K562 (cell line): ENCODE data around the gene SOX11. TPM values are rescaled to one million over a fixed set of nuclear protein-coding genes. Genes with fewer than 3 reads are reported as not detected.

ENCODE experiments used
- ATAC-seq: fragments of 200-7000 bp; cut with Tn5 transposase; 3 replicates; pipeline ENCODE4 v1.9.1; 2020; ENCODE audit warnings: moderate library complexity
- BruUV-seq: library from RNA; stranded (reverse); fragments of 400-500 nt; replicated peaks from 2 replicates; lab custom pipeline; 2021; lab: Mats Ljungman, UMichigan
- CTCF ChIA-PET: fragments of 300-600 bp; formaldehyde crosslinking; extraction: SDS; loops from one replicate; lab custom pipeline; 2021; ENCODE audit warnings: low intra/inter-chr PET ratio; lab: Yijun Ruan, JAX
- POLR2A ChIA-PET: fragments of 300-600, 350-650 bp; sonication (Branson Sonifier 250); formaldehyde crosslinking; extraction: SDS; loops from one replicate; lab custom pipeline; 2021; ENCODE audit warnings: antibody characterized with exemption, inconsistent platforms; lab: Yijun Ruan, JAX
- DNase-seq, 4 experiments: peaks; one replicate each; pipeline versions ENCODE4 v3.0.0 to v3.0.0-alpha.2; 2011 to 2018; ENCODE audit warnings: low spot score in 3 of 4, mixed read lengths in 3 of 4; ENCODE audit errors: extremely low read depth in 1 of 4
- FAIRE-seq: peaks from 2 replicates; lab custom pipeline; 2011; peaks lifted over from hg19 to GRCh38; lab: Jason Lieb, UNC
- H2AFZ ChIP-seq: 2 replicates; pipeline ENCODE4 v1.6.0; 2011; ENCODE audit warnings: low read depth, low read length, control low read depth, inconsistent platforms
- H3K27ac ChIP-seq: fragments of 200-600 bp; 3 replicates; pipeline ENCODE4 v1.8.0; 2011; ENCODE audit warnings: low read depth, mild to moderate bottlenecking, control low read depth, inconsistent platforms, low read length, moderate library complexity, mixed read lengths; ENCODE audit errors: extremely low read depth
- H3K27me3 ChIP-seq, 2 experiments: fragments of 300-600 bp in 1 of 2; 2 replicates in 1 of 2; 3 replicates in 1 of 2; pipeline versions ENCODE4 v1.6.0 to v1.8.0; 2011; ENCODE audit warnings: inconsistent platforms in 2 of 2, low read length in 2 of 2, mild to moderate bottlenecking in 1 of 2, mixed read lengths in 1 of 2, moderate library complexity in 1 of 2; ENCODE audit not compliant: control insufficient read depth in 2 of 2, insufficient read depth in 2 of 2
- H3K36me3 ChIP-seq: fragments of 300-600 bp; 3 replicates; pipeline ENCODE4 v1.8.0; 2011; ENCODE audit warnings: mild to moderate bottlenecking, low read length, inconsistent platforms; ENCODE audit not compliant: control insufficient read depth, insufficient read depth
- H3K4me1 ChIP-seq, 2 experiments: fragments of 200-600 bp in 1 of 2; replicated peaks in 1 of 2; 2 replicates in 1 of 2; 3 replicates in 1 of 2; pipeline versions ENCODE4 v1.5.1 to v1.8.0; 2011; ENCODE audit warnings: inconsistent platforms in 2 of 2, low read length in 2 of 2, mild to moderate bottlenecking in 1 of 2, mixed read lengths in 1 of 2, moderate library complexity in 1 of 2; ENCODE audit not compliant: control insufficient read depth in 2 of 2, insufficient read depth in 2 of 2
- H3K4me2 ChIP-seq: 2 replicates; pipeline ENCODE4 v1.6.1; 2011; ENCODE audit warnings: low read length, control low read depth, inconsistent platforms, mixed read lengths; ENCODE audit not compliant: insufficient read depth
- H3K4me3 ChIP-seq: fragments of 200-600 bp; sonication (generic), shearing (Covaris generic); 2 replicates; pipeline ENCODE4 v1.5.1; 2016; ENCODE audit warnings: control low read depth, inconsistent platforms
- H3K79me2 ChIP-seq: fragments of 200-600 bp; 3 replicates; pipeline ENCODE4 v1.8.0; 2011; ENCODE audit warnings: low read length, inconsistent platforms; ENCODE audit not compliant: control insufficient read depth, insufficient read depth
- H3K9ac ChIP-seq, 2 experiments: 2 replicates each; pipeline versions ENCODE4 v1.6.0 to v1.6.1; 2011; ENCODE audit warnings: low read depth in 2 of 2, low read length in 2 of 2, control low read depth in 1 of 2, inconsistent platforms in 1 of 2, mild to moderate bottlenecking in 1 of 2, mixed read lengths in 1 of 2; ENCODE audit not compliant: insufficient read depth in 1 of 2
- H3K9me1 ChIP-seq: one replicate; pipeline ENCODE4 v1.6.0; 2011; ENCODE audit warnings: inconsistent platforms, mild to moderate bottlenecking, low read length, moderate library complexity; ENCODE audit not compliant: control insufficient read depth, insufficient read depth
- H3K9me3 ChIP-seq: replicated peaks from 2 replicates; pipeline ENCODE4 v1.5.1; 2011; ENCODE audit warnings: low read depth, low read length, inconsistent platforms; ENCODE audit not compliant: control insufficient read depth, insufficient read depth
- H4K20me1 ChIP-seq: replicated peaks from 2 replicates; pipeline ENCODE4 v1.6.1; 2011; ENCODE audit warnings: low read length, inconsistent platforms, mixed read lengths; ENCODE audit not compliant: control insufficient read depth, insufficient read depth
- COPS2 ChIP-seq: fragments of 450-650 bp; conservative IDR thresholded peaks from 2 replicates; pipeline ENCODE4 v1.6.1; 2016; ENCODE audit warnings: mild to moderate bottlenecking, moderate library complexity
- GABPB1 ChIP-seq: sonication (generic); formaldehyde crosslinking; IDR thresholded peaks from 2 replicates; pipeline ENCODE4 v1.8.0; 2022; ENCODE audit warnings: mild to moderate bottlenecking, missing genetic modification reagents
- GMEB1 ChIP-seq: fragments of 250-450 bp; sonication (Bioruptor Pico); IDR thresholded peaks from 2 replicates; pipeline ENCODE4 v1.4.0; 2020; ENCODE audit warnings: mild to moderate bottlenecking
- NR0B1 ChIP-seq: fragments of 450-650 bp; IDR thresholded peaks from one replicate; pipeline ENCODE4 v1.6.1; 2018; ENCODE audit warnings: mild to moderate bottlenecking, moderate library complexity; ENCODE audit not compliant: partially characterized antibody
- PYGO2 ChIP-seq: fragments of 450-650 bp; IDR thresholded peaks from 2 replicates; pipeline ENCODE4 v1.6.1; 2016; ENCODE audit warnings: mild to moderate bottlenecking, missing genetic modification characterization, moderate library complexity, missing compliant biosample characterization
- RBM39 ChIP-seq: fragments of 200-400 bp; formaldehyde crosslinking; optimal IDR thresholded peaks from 2 replicates; pipeline ENCODE3; 2018; ENCODE audit warnings: low read depth, low read length
- TCFL5 ChIP-seq: fragments of 250-450 bp; sonication (Bioruptor Pico); conservative IDR thresholded peaks from 2 replicates; pipeline ENCODE4 v1.6.1; 2021; ENCODE audit warnings: mild to moderate bottlenecking, moderate library complexity, matching md5 sums
- XRCC5 ChIP-seq: fragments of 200-400 bp; formaldehyde crosslinking; IDR thresholded peaks from 2 replicates; pipeline ENCODE4 v1.6.1; 2017; ENCODE audit warnings: low read depth, mild to moderate bottlenecking, low read length
- WGBS: fragments of 100-300 bp; shearing (Covaris generic); methylation state at CpG from one replicate; pipeline ENCODE4 v1.1.6; 2016; ENCODE audit warnings: low coverage, mixed read lengths; ENCODE audit not compliant: insufficient coverage; ENCODE audit errors: missing lambda C conversion rate; 5-methylcytosine and 5-hydroxymethylcytosine counted together
- in situ Hi-C: fragments of 300-500 bp; cut with MboI; formaldehyde crosslinking; loops from 4 replicates; pipeline ENCODE4 v1.15.0; 2018; ENCODE audit warnings: inconsistent platforms, mixed read lengths
- intact Hi-C: fragments of 100-400 bp; cut with micrococcal nuclease; formaldehyde crosslinking; loops from 2 replicates; pipeline ENCODE4 v1.14.2; 2022
- polyA plus RNA-seq, 8 experiments: library from polyadenylated mRNA; depleted of rRNA in 4 of 8; stranded (reverse) in 5 of 8; unstranded in 3 of 8; fragments of >200 nt; fragmentation: Nextera tagmentation in 2 of 8; fragmentation: Illumina TruSeq in 1 of 8; extraction: Ambion mirVana in 2 of 8; extraction: Trizol in 1 of 8; gene quantifications; 2 replicates each; pipeline versions ENCODE4 v1.2.1 to v1.2.3, GENCODE V29; 2011 to 2014; ENCODE audit warnings: inconsistent platforms in 1 of 8, missing spikeins in 1 of 8
- total RNA-seq, 7 experiments: library from RNA; depleted of rRNA in 6 of 7; stranded (reverse); fragments of >200 nt in 6 of 7; fragmentation: Illumina TruSeq in 2 of 7; extraction: Trizol in 2 of 7; gene quantifications; 2 replicates each; pipeline versions ENCODE4 v1.2.1 to v1.2.3, GENCODE V29; 2011 to 2021; ENCODE audit warnings: low replicate concordance in 1 of 7
- TF ChIP-seq, protein P1 (sequence below): fragments of 450-650 bp; IDR thresholded peaks from 2 replicates; pipeline ENCODE4 v1.6.1; 2016; ENCODE audit warnings: low read depth, mild to moderate bottlenecking, moderate library complexity

Gene SOX11
- total and polyA plus RNA-seq, 9 of the 15 experiments (the other 6 are each of a cell fraction or from before 2014, with no cell fraction given): 0.02 TPM; not detected in 8

DNA sequence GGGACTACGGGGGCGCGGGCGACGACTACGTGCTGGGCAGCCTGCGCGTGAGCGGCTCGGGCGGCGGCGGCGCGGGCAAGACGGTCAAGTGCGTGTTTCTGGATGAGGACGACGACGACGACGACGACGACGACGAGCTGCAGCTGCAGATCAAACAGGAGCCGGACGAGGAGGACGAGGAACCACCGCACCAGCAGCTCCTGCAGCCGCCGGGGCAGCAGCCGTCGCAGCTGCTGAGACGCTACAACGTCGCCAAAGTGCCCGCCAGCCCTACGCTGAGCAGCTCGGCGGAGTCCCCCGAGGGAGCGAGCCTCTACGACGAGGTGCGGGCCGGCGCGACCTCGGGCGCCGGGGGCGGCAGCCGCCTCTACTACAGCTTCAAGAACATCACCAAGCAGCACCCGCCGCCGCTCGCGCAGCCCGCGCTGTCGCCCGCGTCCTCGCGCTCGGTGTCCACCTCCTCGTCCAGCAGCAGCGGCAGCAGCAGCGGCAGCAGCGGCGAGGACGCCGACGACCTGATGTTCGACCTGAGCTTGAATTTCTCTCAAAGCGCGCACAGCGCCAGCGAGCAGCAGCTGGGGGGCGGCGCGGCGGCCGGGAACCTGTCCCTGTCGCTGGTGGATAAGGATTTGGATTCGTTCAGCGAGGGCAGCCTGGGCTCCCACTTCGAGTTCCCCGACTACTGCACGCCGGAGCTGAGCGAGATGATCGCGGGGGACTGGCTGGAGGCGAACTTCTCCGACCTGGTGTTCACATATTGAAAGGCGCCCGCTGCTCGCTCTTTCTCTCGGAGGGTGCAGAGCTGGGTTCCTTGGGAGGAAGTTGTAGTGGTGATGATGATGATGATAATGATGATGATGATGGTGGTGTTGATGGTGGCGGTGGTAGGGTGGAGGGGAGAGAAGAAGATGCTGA lies 1.4 kb downstream of the SOX11 start:
- ATAC-seq (no peak), FAIRE-seq (no peak), DNase-seq (no peak)
- Histone ChIP-seq H2AFZ (no peak overlapping the region), H3K27ac (no peak overlapping the region), H3K9me3 (no peaks in the 10 kb centered on the region), H3K27me3 (no peaks in the 10 kb centered on the region), H3K9me1 (no peaks in the 10 kb centered on the region), H3K79me2 (no peaks in the 10 kb centered on the region), H3K9ac (no peak overlapping the region), H3K4me2 (no peak overlapping the region), H3K36me3 (no peaks in the 10 kb centered on the region), H4K20me1 (no peaks in the 10 kb centered on the region), H3K4me1 (no peaks in the 10 kb centered on the region), H3K4me3 (no peak overlapping the region)
- CTCF ChIA-PET: no interaction called here
- 30% methylated on average over 16 of the region's 102 CpGs for WGBS
- BruUV-seq: no TSS peak
- TF ChIP-seq GABPB1 (CRISPR knock-in tag) (no peak), XRCC5 (no peak), TCFL5 (CRISPR knock-in tag) (no peak), RBM39 (no peak), NR0B1 (no peak), GMEB1 (CRISPR knock-in tag) (no peak), COPS2 (no peak), PYGO2 (tag) (no peak)
- TF ChIP-seq, protein P1, sequence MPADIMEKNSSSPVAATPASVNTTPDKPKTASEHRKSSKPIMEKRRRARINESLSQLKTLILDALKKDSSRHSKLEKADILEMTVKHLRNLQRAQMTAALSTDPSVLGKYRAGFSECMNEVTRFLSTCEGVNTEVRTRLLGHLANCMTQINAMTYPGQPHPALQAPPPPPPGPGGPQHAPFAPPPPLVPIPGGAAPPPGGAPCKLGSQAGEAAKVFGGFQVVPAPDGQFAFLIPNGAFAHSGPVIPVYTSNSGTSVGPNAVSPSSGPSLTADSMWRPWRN: no peak
- intact Hi-C loops (no loop called here), in situ Hi-C loops (no loop called here)
- POLR2A ChIA-PET: no interaction called here
